HG02642 (cell line): ENCODE results near the gene DSCAM.

Experiments
- ATAC-seq: cut with Tn5 transposase; IDR thresholded peaks from one replicate; pipeline ENCODE4 v1.9.1; 2021; ENCODE audit warnings: mild to moderate bottlenecking; ENCODE audit not compliant: unreplicated experiment, poor library complexity

The DSCAM gene

DNA sequence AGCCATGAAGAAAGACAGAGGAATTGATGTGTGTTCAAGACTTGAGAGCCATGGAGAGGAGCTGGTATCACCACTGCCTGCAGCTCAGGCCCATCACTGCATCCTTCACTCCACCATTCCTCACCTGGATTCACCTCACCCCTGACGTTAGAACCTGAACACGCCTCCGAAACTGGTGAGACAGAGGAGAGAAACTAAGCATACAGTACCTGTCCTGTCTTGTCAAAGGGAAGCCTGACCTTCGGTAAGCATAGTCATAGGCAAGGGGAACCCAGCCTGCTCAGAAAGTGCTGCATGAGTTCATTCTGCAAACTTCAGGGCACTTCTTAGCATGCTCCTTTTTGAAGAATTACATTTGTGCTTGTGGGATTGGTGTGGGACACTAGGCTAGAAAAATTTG is 425.8 kb downstream of the DSCAM start:
- ATAC-seq: no peak

- no peak for ATAC-seq
These were observed 430.4 kb downstream of the DSCAM start for GRCh38 chr21:40416572-40416971.

- ATAC-seq: no peak
These were observed 438.4 kb downstream of the DSCAM start for GRCh38 chr21:40408561-40408960.

DNA sequence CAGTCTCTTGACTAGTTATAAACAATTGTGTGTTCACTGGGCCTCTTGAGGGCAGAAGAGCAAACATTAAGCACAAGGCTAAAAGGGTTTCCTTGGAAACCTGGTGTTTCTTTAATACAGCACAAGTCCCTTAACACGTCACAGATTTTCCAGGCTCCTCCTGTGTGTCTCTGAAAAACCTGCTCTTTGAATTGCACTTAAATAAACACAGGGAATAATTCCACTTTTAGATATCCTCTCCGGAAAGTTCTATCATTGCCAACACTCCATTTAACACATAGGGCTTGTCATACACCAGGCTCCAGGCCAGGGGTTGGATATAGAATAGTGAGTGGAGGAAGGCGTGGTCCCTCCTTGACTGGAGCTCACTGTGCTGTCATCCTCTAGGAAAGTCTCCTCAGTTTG is 442.6 kb downstream of the DSCAM start:
- no peak for ATAC-seq

DNA sequence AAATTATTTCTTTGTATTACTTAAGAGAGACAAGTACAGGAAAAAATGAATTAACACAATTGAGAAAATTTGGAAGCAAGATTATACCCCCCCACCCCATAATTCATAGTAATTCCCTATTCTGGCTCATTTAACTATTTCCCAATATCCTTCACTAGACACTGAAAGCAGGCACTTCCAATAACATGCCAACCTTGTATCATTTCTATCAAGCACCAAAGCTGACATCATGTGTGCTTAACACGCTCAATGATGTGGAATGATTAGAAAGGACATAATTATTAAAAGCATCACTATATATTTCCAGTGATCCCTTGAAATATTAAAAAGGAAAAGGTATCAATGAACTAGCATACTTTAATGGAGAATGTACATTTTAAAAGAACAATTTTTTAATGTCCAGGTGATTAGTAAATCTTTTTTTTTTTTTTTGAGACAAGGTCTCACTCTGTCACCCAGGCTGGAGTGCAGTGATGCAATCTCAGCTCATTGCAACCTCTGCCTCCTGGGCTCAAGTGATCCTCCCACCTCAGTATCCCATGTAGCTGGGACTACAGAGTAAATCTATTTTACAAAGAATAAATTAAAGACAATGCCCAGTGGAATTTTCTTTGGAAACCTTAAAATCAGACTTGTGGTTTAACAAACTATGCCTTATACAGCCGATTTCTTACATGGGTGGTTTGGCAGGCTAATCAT is 443.9 kb downstream of the DSCAM start:
- no peak for ATAC-seq

- ATAC-seq: no peak
These were observed 451.2 kb downstream of the DSCAM start for GRCh38 chr21:40395732-40396131.

DNA sequence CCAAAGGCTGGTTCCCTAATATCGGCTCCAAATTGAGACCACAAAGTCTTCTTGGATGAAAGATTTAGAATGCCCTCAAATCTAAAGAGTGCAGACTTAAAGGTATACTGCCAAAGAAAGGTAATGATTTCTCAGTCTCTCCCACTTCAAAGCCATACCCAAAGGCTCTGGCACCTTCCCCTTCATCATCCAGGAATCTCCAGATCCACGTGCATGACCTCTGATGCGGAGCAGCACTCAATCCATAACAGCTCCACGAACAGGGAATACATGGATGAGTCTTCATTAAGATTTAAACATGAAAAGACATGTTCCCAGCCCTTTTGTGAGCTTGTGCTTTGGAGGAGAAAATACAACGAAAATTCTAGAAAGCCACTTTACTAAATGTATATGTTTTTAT is 453.9 kb downstream of the DSCAM start:
- ATAC-seq: no peak

DNA sequence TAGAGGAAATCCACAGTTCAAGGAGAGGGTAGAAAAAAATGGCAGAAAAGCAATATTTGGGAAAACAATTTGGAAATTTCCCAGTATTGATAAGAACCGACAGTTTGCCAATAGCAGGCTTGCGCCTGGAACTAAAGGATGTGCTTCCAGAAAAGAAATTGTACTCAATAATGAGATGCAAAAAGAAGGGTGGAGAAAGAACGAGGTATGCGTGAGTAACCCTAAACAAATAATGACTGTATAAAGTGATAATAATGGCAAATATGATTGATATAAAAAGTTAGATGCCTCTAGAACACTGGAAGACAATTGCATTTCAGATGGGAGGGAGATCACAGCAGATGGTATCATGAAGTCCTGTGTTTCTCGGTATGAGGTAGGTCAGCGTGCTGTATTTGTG is 458.9 kb downstream of the DSCAM start:
- no peak for ATAC-seq

GRCh38 chr21:40386981-40387747 is 459.8 kb downstream of the DSCAM start:
- no peak for ATAC-seq

- no peak for ATAC-seq
These were observed 460.6 kb downstream of the DSCAM start for GRCh38 chr21:40386294-40386911.

DNA sequence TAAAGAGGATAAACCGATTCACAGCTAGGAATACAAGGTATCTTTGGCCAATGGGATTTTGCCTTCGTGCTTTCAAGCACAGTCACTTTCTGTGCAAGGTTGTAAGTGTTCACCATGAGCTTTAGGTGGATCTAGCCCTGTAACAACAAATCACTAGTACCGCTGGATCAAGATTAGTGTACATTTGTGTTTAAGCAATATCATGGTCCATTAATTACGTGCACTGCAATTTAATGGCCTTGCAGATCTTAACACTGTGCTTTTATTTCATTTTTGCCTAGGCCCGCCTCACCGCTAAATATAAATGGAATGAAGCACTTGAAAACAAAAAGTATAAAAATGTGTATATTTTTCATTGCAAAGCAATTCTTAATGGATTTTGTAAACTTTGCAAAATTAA is 461.1 kb downstream of the DSCAM start:
- no peak for ATAC-seq

DNA sequence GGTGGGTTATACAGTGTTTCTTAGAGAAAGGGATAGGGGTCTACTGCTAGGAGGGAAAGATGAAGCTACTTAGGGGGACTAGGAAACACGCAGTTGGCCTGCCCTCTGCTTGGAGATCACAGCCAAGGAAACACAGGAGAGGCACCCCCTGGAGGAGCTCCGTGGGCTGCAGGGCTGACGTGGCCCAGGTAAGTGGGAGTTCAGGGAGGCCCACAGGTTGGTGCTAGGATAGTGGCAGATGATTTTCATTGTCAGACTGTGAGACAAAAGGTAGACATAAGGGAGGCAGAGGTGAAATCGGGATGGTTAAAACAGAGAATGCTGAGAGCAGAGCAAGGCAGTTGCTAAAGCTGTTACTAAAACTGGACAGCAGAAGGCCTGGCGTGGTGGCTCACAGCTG is 463.0 kb downstream of the DSCAM start:
- ATAC-seq: no peak

- ATAC-seq: no peak
These were observed 465.8 kb downstream of the DSCAM start for GRCh38 chr21:40381111-40381510.

DNA sequence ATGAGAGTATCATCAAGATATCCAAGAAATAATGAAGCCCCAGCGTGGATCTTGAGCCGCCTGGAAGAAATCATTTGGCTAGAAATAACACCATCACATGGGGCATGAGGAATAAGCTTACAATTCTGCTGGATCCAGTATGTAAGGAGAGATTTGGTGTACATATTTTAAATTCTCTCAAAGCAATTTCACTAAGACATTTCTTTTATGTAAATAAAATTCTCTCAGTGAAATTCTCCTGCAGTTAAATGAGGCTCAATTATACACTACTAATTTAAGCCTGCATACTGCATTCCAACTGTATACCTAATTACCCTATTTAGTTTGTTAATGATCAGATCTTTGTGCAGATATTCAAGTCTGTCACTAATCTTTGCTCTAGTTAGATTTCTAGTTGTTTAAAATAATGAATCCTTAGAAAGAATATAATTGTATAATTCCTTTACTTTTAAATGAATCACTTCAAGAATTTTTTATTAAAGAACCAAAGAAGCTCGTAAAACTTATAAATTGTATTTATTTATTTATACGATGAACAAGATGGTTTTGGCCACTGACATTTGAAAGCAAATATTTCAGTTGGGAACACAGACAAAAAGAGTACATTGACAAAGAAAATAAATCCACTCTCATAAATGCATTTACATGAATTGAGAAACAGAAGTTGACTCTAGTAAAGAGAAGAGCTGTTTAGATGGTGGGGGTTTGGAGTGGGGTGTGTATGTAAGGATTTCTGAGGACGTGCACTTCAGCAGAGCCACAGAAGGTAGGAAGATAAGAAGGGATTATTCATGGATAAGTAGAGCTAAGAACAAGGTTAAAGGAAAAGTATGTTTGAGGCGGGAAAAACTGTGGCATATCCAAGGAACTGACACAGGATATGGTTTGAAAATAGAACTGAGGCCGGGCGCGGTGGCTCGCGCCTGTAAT is 466.8 kb downstream of the DSCAM start:
- ATAC-seq: no peak

DNA sequence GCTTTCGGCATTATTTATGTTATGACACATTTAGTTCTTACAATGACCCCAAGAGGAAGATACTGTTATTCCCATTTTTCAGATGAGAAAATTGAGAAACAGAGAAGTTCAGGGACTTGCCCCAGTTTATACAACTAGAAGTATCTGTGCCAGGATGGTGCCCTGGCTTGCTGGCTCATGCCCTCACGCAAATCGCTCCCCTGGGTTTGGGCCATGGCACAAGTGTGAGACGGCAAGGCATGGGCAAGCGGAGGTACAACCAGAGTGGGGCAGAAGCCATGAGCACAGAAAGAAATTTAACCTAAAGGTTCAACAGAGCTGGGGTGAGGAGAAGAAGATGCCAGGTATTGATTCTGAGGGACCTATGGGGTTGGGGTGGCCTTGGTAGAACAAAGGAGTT is 469.8 kb downstream of the DSCAM start:
- ATAC-seq: no peak

DNA sequence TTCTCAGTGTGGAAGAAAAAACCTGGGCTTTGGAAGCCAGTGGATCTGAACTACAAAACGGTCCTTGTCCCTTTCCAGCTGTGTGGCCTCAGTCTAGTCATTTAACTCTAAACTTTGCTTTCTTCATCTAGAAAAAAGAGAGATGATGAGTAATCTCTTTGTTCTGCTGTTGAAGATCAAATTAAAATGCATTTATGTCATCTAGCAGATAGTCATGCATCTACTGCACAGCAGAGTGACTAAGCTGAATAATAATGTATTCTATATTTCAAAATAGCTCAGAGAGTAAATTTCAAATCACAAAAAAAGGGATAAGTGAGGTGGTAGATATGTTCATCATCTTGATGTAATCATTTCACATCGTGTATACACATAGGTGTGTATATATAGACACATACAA is 473.2 kb downstream of the DSCAM start:
- ATAC-seq: no peak

DNA sequence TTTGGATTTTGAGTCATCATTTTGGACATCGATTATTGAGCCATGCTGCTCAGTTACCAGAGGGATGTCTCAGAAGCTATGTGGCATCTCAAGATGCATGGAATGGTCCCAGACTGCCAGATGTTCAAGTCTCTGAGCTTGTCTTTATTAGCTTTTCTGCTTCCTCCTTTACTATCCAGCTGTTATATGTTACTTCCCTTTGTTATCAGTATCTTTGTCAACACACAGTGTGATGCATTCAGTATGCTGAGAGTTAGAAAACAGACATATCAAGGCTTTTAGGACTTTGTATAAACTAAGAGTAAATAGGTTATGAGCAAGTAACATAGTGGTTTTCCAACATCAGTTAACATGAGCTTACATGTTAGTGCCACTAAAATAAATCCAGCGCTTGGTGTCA is 474.5 kb downstream of the DSCAM start:
- no peak for ATAC-seq

DNA sequence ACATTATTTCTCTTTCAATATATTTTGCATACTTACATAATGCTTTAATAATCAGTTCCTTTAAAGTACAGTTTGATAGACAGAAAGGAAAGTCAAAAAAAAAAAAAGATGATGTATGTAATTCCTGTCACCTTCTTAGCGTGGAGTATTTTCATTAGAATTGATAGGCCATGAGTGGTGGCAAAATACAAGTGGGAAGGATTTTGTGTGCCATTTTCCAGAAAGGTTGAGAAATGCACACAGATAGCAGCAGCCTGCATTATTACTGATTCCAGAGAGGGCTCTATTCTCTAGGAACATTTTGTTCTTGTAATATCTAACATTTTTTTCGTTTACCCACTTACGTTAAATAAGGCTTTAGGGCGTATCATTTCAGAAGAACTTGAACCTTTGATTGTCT is 475.6 kb downstream of the DSCAM start:
- no peak for ATAC-seq

GRCh38 chr21:40356644-40357043 is 490.3 kb downstream of the DSCAM start:
- ATAC-seq: no peak

DNA sequence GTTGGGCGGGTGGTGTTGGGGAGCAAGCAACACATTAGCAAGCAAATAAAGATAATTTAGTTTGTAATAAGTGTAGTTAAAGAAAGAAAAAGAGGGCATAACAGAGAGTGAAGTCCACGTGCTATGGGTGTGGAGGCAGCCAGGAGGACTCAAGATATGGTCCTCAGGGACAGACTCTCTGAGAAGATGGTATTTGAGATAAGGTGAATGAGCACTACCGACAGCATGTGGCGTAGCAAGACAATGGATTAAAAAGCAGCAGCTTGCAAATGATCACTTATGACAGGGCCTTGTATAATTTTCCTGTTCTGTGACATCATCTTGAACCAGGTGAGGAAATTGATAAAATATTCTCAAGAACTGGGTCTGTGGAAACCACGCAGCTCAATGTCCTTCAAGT is 491.9 kb downstream of the DSCAM start:
- ATAC-seq: no peak

DNA sequence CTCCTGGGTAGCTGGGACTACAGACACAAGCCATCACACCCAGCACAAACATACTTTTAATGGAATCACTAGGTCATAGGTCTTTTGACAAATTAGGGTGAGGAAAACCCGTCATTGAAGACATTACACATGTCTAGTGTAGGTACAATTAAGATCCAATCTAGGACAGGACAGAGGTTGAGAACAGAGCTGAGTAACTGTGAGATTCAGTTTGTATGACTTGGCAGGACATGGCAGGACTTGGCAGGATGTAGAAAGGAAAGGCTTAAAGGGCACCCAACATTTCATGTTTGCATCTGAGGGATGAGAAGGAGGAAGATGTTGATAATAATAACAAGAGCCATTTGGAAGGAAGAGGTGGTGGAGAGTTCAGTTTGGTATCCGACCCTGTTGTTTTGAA is 496.0 kb downstream of the DSCAM start:
- no peak for ATAC-seq
